GM21423 (cell line): Measurements from ENCODE around the gene KIR3DL1.
"Not testable (repeated sequence)": the region's sequence is repeated elsewhere in the genome, so short reads cannot be mapped to it uniquely, and the experiment has no call there.

Experiments used
- ATAC-seq: cut with Tn5 transposase; IDR thresholded peaks from one replicate; pipeline ENCODE4 v1.9.1; 2021; ENCODE audit warnings: mild to moderate bottlenecking, moderate library complexity; ENCODE audit not compliant: unreplicated experiment

Gene KIR3DL1

DNA sequence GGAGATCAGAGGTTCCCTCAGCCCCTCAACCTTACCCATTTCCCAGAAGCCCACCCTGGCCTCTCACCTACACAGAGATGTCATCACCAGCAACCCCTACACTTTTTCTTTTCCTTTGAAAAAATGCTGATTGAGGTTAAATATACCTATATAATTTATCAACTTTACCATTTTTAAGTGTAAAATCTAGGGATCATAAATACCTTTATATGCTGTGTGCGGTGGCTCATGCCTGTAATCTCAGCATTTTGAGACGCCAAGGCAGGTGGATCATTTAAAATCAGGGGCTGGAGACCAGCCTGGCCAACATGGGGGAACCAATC is 9.8 kb upstream of the KIR3DL1 start:
- no peak for ATAC-seq

DNA sequence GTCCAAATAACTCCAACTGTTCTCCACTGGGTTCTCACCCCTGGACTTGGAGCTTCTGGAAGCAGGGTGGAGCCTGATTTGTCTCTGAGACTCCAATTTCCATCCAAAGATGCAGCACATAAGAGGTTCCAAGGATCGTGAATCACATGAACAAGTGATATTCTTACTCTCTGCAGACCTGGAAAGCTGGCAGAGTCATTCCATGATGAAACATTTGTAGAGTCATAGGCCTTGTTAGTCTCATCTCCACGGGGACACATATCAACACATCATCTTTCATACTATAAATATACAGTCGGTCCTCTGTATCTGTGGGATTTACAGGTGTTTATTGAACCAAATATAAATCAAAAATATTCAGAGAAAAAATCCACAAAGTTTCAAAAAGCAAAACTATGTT is 1.7 kb upstream of the KIR3DL1 start:
- ATAC-seq = not testable (repeated sequence)

DNA sequence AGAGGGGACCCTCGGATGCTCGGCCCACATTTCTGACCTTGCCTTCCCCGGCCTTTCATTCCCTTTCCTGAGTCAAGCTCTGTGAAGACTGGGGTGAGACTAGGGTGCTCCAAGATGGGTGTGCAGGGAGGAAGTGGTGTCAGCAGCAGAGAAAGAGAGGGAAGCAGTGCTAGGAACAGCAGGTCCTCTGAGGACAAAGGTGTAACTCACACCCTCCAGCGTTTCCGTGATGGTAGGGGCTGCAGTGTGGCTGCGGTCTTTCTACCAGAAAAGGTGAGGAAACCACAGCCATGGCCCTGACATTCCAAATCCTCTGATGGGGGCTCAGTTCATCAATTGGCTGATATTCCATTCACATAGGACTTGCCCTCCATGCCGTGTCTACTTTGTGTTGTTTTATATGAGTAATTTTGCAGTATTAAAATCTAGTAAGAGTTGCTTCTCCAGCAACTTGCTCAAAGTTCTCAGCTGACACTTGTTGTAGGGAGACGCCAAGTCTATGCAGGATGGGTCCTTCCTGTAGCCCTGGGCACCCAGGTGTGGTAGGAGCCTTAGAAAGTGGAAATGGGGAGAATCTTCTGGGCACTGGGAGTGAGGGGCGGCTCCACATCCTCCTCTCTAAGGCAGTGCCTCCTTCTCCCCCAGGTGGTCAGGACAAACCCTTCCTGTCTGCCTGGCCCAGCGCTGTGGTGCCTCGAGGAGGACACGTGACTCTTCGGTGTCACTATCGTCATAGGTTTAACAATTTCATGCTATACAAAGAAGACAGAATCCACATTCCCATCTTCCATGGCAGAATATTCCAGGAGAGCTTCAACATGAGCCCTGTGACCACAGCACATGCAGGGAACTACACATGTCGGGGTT is 1.6 kb downstream of the KIR3DL1 start:
- ATAC-seq = no peak

DNA sequence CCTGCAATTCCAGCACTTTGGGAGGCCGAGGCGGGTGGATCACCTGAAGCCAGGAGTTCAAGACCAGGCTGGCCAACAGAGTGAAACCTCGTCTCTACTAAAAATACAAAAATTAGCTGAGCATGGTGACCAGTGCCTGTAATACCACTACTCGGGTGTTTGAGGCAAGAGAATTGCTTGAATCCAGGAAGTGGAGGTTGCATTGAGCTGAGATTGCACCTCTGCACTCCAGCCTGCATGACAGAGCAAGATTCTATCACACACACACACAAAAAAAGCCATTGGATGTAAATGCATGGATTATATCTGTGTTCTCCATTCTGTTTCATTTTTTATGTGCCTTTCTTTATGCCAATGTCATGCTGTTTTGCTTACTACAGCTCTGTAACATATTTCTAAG is 8.1 kb downstream of the KIR3DL1 start:
- ATAC-seq = not testable (repeated sequence)

DNA sequence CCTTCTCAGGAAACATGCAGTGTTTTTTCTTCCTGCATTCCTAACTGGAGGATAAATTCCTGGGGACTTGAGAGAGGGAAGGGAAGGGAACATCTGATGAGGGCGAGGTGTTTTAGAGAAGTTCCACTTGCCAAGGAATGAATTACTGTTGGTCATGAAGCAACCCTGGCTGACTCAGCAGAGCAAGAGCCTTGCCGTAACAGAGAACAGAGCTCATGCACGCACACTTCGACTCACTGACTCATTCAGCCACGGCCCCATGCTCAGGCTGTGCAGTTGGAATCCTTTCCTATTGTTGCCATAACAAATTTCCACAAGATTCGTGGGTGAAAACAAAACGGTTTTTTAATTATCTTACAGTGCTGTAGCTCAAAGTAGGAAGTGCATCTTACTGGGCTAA is 9.1 kb downstream of the KIR3DL1 start:
- not testable (repeated sequence) for ATAC-seq

DNA sequence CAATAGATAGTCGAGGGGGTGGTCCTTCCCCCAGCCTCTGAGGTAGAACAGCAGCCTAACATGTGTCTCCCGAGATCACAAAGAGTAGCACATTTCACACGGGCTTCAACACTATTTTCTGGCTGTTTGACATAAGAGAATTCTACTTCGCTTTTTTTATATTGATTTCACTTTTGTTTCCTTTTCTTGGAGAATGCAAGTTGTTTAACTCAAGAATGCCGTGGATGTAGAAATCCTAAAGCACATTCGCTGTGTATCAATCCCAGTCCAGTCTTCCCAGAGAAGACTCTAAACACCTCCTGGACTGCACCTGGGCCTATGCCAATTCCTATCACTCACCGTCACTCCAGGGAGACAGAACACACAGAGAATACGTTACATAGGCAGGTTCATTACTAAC is 11.8 kb downstream of the KIR3DL1 start:
- ATAC-seq = not testable (repeated sequence)

DNA sequence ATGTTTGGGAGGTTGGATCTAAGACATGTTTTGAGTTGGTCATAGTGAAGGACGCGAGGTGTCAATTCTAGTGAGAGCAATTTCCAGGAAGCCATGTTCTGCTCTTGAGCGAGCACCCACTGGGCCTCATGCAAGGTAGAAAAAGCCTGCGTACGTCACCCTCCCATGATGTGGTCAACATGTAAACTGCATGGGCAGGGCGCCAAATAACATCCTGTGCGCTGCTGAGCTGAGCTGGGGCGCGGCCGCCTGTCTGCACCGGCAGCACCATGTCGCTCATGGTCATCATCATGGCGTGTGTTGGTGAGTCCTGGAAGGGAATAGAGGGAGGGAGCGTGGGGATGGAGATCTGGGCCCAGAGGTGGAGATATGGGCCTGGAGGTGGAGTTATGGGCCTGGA is 16.2 kb downstream of the KIR3DL1 start, which contains the start of gene KIR2DS4:
KIR2DS4 (plus strand) TSS at position 181 of the 400 bp plus-strand sequence.
- ATAC-seq = not testable (repeated sequence)

DNA sequence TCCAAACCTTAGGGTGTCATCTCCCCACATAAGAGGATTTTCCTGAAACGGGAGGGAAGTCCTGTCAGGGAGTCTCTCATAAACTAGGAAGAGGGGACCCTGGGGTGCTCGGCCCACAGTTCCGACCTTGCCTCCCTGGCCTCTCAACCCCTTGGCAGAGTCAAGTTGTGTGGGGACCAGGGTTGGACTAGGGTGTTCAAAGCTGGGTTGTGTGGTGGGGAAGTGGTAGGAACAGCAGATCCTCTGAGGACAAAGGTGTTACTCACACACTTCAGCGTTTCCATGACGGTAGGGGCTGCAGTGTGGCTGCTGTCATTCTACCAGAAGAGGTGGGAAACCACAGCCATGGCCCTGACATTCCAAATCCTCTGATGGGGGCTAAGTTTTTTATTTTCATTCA is 18.9 kb downstream of the KIR3DL1 start:
- not testable (repeated sequence) for ATAC-seq

DNA sequence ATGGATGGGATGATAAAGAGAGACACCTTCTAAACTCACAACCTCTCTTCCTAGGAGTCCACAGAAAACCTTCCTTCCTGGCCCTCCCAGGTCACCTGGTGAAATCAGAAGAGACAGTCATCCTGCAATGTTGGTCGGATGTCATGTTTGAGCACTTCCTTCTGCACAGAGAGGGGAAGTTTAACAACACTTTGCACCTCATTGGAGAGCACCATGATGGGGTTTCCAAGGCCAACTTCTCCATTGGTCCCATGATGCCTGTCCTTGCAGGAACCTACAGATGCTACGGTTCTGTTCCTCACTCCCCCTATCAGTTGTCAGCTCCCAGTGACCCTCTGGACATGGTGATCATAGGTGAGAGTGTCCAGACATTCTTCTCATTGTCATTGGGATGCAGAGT is 21.3 kb downstream of the KIR3DL1 start:
- ATAC-seq = not testable (repeated sequence)

DNA sequence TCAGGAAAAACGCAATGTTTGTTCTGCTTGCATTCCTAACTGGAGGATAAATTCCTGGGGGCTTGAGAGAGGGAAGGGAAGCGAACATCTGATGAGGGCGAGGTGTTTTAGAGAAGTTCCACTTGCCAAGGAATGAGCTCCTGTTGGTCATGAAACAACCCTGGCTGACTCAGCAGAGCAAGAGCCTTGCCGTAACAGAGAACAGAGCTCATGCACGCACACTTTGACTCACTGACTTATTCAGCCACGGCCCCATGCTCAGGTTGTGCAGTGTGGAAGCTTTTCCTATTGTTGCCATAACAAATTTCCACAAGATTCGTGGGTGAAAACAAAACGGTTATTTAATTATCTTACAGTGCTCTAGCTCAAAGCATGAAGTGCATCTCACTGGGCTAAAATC is 26.9 kb downstream of the KIR3DL1 start:
- ATAC-seq = not testable (repeated sequence)

DNA sequence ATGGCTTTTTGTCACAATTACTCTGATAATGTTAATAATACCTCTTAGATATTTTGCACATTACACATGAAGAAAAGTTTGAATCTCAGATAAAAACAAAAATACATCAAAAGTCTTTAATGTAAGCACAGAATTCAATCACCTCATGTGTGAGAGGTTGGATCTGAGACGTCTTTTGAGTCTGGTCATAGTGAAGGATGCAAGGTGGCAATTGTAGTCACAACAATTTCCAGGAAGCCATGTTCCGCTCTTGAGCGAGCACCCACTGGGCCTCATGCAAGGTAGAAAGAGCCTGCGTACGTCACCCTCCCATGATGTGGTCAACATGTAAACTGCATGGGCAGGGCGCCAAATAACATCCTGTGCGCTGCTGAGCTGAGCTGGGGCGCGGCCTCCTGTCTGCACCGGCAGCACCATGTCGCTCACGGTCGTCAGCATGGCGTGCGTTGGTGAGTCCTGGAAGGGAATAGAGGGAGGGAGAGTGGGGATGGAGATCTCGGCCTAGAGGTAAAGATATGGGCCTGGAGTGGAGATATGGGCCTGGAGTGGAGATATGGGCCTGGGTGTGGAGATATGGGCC is 33.9 kb downstream of the KIR3DL1 start, which contains the start of gene KIR3DL2:
KIR3DL2 (plus strand) TSS at position 383 of the 580 bp plus-strand sequence; CDS start at position 416, 33 bp downstream.
- ATAC-seq = not testable (repeated sequence)

DNA sequence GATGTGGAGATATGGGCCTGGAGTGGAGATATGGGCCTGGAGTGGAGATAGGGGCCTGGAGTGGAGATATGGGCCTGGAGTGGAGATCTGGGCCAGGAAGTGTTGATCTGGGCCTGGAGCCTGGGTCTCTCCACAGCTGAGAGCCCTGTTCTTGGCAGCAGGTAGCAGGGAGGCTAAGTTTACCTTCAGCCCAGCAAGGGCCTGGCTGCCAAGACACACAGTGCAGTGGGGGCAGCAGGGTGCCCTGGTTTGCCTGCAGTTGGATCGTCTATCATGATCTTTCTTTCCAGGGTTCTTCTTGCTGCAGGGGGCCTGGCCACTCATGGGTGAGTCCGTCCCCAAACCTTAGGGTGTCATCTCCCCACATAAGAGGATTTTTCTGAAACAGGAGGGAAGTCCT is 34.7 kb downstream of the KIR3DL1 start:
- ATAC-seq = no peak

DNA sequence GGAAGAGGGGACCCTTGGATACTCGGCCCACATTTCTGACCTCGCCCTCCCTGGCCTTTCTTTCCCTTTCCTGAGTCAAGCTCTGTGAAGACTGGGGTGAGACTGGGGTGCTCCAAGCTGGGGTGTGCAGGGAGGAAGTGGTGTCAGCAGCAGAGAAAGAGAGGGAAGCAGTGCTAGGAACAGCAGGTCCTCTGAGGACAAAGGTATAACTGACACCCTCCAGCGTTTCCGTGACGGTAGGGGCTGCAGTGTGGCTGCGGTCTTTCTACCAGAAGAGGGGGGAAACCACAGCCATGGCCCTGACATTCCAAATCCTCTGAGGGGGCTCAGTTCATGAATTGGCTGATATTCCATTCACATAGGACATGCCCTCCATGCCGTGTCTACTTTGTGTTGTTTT is 35.1 kb downstream of the KIR3DL1 start:
- no peak for ATAC-seq

DNA sequence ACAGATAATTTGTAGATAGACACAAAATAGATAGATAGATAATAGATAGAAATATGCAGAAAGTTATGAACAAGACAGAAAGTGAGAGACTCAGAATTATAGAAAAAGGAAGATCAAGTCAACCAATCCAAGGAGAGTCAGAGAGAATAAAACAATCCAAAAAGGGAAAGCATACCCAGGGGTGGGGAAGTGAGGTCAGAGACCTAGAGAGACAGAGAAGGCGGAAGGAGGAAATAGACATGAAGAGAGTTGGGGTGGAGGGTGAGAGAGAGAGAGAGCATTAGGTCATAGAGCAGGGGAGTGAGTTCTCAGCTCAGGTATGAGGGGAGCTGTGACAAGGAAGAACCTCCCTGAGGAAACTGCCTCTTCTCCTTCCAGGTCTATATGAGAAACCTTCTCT is 39.0 kb downstream of the KIR3DL1 start:
- not testable (repeated sequence) for ATAC-seq

DNA sequence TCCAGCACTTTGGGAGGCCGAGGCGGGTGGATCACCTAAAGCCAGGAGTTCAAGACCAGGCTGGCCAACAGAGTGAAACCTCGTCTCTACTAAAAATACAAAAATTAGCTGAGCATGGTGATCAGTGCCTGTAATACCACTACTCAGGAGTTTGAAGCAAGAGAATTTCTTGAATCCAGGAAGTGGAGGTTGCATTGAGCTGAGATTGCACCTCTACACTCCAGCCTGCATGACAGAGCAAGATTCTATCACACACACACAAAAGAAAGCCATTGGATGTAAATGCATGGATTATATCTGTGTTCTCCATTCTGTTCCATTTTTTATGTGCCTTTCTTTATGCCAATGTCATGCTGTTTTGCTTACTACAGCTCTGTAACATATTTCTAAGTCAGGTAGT is 42.2 kb downstream of the KIR3DL1 start:
- ATAC-seq = not testable (repeated sequence)

DNA sequence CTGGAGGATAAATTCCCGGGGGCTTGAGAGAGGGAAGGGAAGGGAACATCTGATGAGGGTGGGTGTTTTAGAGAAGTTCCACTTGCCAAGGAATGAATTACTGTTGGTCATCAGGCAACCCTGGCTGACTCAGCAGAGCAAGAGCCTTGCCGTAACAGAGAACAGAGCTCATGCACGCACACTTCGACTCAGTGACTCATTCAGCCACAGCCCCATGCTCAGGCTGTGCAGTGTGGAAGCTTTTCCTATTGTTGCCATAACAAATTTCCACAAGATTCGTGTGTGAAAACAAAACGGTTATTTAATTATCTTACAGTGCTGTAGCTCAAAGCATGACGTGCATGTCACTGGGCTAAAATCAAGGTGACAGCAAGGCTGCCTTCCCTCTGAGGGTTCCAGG is 43.2 kb downstream of the KIR3DL1 start:
- not testable (repeated sequence) for ATAC-seq

DNA sequence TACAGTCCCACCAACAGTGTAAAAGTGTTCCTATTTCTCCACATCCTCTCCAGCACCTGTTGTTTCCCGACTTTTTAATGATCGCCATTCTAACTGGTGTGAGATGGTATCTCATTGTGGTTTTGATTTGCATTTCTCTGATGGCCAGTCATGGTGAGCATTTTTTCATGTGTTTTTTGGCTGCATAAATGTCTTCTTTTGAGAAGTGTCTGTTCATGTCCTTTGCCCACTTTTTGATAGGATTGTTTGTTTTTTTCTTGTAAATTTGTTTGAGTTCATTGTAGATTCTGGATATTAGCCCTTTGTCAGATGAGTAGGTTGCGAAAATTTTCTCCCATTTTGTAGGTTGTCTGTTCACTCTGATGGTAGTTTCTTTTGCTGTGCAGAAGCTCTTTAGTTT is 47.2 kb downstream of the KIR3DL1 start:
- ATAC-seq = not testable (repeated sequence)

DNA sequence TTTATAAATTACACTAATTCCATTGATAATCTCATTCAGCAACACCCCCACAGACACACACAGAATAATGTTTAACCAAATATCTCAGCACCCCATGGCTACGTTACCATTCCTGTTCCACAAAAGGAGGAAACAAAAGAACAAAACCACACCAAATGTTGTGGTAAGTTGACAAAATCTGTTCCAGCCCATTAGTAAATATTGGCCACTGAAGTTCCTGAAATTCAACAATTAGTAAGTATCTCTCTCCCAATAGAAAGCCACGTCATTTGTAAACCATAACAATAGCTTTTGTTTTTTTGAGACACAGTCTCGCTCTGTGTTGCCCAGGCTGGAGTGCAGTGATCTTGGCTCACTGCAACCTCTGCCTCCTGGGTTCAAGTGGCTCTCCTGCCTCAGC is 55.4 kb downstream of the KIR3DL1 start:
- ATAC-seq = no peak

DNA sequence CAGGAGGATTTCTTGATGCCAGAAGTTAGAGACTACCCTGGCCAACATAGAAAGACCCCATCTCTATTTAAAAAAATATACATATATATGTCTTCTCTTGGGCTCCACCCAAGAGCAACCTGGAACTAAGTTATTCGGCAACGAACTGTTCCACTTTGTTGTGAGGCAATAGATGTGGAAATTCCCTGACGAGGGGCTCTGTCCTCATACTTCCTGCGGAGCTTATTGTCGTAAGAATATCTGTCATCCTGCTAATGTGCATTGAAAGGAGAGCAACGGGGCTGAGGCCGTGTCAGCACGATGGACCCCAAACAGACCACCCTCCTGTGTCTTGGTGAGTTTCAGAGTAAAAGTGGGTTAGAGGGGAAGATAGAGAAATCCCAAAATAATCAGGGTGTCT is 57.7 kb downstream of the KIR3DL1 start, which contains the start of gene FCAR:
FCAR (plus strand) TSS at position 246 of the 400 bp plus-strand sequence; CDS start at position 301, 55 bp downstream.
- ATAC-seq = no peak

DNA sequence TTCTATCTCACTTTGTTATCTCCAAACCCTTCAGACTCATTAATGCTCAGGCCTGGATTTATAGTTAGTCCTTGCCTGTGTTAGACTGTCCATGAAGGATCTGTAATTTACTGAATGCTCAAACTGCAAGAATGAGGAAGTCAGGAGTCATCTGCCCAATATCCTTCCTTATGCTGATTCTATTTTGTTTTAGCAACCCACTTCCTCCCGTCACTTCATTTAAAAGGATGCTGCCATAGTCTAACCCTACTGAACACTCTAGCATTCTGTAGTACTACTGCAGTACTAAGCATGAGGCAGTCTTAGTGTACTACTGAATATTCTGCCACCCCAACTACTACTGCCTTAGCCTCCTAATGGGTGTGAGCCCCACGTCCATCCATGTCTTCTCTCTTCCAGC is 59.2 kb downstream of the KIR3DL1 start:
- ATAC-seq = no peak

DNA sequence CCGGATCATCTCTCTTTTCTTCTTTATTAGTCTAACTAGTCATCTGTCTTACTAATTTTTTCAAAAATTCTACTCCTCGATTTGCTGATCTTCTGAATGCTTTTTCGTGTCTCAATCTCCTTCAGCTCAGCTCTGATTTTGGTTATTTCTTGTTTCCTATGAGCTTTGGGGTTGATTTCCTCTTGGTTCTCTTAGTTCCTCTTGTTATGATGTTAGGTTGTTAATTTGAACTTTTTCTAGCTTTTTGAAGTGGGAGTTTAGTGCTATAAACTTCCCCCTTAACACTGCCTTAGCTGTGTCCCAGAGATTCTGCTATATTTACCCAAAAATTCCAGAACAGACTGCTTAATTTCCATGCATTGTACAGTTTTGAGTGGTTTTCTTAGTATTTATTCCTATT is 61.2 kb downstream of the KIR3DL1 start:
- ATAC-seq = no peak
